ENCODE results near the gene YPEL3.
A peak's percentile ranks its signal among the peaks of the same experiment; 100 is the strongest.

Gene YPEL3

DNA sequence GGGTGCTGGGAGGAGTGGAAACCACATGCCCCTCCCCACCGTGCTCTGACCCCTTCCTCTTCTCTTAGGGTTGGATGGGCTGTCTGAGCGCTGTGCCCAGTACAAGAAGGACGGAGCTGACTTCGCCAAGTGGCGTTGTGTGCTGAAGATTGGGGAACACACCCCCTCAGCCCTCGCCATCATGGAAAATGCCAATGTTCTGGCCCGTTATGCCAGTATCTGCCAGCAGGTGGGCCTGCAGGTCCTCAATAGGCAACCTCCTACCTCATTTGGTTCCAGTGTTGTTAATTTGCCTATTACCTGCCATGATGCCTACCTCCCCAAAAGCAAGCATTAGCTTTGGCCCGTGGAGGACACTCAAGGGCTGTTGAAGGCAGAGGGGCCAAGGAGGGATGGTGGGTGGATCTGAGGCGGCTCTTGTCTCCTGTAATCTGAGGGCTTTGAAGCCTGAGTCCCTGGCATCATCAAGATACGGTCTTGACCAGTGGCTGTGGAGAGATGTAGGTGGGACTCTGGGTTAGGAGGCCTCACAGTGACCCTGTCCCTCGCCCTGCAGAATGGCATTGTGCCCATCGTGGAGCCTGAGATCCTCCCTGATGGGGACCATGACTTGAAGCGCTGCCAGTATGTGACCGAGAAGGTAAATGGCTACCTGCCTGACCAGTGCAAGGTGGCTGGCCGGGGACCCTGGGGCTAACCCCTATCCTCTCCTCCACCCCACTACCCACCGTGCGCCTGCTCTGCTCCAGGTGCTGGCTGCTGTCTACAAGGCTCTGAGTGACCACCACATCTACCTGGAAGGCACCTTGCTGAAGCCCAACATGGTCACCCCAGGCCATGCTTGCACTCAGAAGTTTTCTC, 27.0 kb downstream of the YPEL3 start:
- DNase-seq (ENCODE audit: low spot score), result no peak

- DNase-seq (ENCODE audit: low spot score), result no peak
Observed at GRCh38 chr16:30068333-30068732, 27.7 kb downstream of the YPEL3 start.

- DNase-seq (ENCODE audit: low spot score), result no peak
Observed at GRCh38 chr16:30067584-30067916, 28.5 kb downstream of the YPEL3 start.

DNA sequence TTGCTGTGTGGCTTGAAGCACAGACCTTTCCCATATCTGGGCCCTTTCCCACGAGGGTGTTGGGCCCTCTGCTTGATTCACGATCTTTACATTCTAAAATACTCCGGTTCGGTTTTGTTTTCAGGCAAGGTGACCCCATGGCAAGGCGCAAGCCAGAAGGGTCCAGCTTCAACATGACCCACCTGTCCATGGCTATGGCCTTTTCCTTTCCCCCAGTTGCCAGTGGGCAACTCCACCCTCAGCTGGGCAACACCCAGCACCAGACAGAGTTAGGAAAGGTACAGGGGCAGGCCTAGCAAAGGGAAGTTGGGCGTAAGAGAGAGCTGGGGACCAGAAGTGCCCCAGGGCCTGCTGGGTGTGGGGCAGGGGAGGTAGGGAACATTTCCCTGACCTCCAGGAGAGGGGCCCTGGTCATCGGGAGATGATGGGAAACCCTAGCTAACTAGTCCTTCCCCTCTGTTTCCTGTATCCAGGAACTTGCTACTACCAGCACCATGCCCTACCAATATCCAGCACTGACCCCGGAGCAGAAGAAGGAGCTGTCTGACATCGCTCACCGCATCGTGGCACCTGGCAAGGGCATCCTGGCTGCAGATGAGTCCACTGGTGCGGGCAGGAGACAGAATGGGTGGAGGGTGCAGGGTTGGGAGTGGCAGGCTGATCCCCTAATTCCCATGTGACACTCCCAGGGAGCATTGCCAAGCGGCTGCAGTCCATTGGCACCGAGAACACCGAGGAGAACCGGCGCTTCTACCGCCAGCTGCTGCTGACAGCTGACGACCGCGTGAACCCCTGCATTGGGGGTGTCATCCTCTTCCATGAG, 29.0 kb downstream of the YPEL3 start:
- DNase-seq (ENCODE audit: low spot score), result no peak

DNA sequence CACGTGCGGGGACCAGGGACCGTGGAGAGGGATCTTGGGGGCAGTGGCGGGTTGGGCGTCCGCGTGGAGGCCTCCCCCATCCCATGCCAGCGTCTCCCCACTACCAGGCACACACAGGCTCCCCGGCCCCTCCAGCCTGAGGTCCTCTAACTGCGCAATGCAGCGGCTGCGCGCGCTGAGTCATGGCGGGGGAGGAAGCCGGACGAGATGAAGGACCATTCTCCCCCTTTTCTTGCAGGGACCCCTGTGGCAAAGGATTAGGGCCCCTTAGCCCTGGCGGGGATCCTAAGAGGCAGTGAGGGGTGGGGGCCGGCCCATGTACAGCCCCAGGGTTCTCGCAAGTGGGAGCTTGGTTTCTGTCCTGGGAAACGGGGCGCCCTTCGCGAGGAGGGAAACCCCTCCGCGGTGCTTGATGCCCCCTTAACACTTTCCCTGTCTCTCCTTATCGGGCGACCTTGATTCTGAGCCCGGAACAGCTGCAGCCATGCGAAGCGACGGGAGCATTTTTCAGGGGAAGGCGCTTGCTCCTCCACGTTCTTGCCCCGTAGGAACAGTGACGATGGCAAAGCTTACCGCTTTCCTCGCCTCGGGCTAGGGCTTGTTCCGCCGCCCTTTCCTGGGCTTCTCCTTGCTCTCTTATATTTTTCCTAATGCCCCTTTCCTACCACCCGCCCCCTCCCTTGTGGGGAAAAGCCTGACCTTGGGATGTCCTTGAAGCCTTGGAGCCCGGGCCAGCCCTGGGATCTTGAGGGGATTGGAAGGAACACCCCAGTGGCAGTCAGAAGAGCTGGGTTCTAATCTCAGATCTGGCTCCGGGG, 29.9 kb downstream of the YPEL3 start:
- peak; percentile 52 for DNase-seq (ENCODE audit: low spot score)

GRCh38 chr16:30065102-30065942, 30.7 kb downstream of the YPEL3 start, which contains the start of gene ALDOA:
Gene ALDOA, plus strand, starts transcription at chr16:30065760. Its CDS starts 1,138 bp downstream, at chr16:30066898.
- DNase-seq (ENCODE audit: low spot score), result peak; percentile 96

DNA sequence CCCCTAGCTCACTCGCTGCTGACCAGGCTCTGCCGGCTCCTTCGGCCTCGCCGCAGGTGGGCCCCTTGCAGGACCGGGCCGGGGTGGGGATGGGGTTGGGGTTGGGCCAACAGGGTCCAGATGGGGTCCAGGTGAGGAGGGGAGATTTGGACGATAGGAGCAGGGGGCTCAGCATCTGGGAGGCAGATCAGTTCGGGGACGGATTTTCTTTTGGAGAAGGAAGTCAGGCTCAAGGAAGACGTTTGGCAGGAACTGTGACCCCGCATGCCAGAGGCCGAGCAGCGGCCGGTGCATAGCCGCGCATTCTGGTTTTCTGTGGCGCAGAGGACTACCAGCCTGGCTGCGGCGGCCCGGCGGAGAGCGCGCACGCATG, 31.3 kb downstream of the YPEL3 start:
- no peak for DNase-seq (ENCODE audit: low spot score)

GRCh38 chr16:30063893-30064728, 31.9 kb downstream of the YPEL3 start:
- DNase-seq (ENCODE audit: low spot score), result no peak

DNA sequence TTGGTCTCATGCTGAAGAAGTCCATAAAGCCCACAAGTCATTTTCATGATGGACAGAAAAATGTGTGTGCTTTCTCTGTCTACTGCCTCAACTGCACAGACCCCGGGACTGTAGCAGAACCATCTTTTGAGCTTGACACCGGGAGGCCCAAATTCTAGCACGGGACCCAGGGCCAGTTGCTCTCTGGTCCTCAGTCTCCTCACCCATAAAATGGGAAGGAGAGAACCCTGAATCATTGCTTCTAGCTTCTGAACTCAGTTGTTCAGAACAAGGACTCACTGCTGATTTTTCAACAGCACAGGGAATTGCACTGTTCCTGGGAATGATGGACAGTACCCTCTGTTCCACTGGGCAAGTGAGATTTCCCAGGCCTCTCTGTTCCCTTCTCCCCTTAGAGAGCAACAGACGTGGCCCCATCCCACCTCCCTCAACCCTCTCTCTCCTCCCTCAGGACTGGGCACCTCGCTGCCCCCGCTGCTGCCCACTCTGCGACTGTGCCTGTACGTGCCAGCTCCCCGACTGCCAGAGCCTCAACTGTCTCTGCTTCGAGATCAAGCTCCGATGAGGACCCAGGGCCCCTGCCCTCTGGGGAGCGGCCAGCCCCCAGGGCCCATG, 32.6 kb downstream of the YPEL3 start:
- no peak for DNase-seq (ENCODE audit: low spot score)

GRCh38 chr16:30060836-30061554, 35.0 kb downstream of the YPEL3 start:
- no peak for DNase-seq (ENCODE audit: low spot score)

GRCh38 chr16:30060346-30060745, 35.7 kb downstream of the YPEL3 start:
- no peak for DNase-seq (ENCODE audit: low spot score)

DNA sequence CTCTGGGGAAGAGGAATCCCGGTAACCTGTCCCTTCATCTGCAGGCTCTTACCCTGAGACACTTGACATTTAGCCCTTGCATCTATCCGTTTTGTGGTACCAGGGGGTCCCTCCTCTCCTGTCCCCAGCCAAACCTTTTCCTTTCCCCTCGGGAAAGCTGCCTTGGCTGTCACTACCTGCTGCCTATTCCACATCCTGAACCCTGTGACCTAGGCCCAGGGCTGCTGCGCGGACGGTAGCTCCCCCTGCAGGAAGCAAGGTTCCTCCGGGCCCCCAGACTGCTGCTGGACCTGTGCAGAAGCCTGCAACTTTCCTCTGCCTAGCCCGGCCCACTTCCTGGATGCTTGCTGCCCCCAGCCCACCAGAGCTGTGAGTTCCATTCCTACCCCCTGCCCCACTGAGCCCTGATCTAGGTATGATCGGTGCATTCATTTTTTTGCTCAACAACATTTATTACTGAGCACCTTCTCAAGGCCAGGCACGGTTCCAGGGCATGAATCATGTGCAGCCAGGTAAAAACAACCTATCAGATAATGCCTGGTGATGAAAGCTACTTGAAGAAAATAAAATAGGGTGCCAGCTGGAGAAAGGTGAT, 41.0 kb downstream of the YPEL3 start:
- no peak for DNase-seq (ENCODE audit: low spot score)

DNA sequence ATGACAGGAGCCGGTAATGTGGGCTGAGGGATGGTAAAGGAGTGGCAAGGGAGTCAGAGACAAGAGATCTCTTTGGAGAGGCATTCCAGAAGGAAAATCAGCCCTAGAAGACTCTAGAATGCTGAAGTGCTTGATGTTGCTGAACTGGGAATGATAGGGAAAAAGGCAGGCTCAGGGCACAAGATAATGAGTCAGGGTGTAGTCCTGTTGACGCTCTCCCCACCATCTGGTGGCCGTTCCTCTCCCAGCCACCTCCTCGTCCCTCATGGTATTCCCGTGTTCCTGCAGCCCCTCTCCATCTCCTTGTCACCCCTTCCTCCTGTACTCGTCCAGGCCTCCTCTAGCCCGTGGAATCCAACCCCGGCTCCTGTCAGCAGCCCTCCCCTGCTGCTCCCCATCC, 41.6 kb downstream of the YPEL3 start:
- no peak for DNase-seq (ENCODE audit: low spot score)

DNA sequence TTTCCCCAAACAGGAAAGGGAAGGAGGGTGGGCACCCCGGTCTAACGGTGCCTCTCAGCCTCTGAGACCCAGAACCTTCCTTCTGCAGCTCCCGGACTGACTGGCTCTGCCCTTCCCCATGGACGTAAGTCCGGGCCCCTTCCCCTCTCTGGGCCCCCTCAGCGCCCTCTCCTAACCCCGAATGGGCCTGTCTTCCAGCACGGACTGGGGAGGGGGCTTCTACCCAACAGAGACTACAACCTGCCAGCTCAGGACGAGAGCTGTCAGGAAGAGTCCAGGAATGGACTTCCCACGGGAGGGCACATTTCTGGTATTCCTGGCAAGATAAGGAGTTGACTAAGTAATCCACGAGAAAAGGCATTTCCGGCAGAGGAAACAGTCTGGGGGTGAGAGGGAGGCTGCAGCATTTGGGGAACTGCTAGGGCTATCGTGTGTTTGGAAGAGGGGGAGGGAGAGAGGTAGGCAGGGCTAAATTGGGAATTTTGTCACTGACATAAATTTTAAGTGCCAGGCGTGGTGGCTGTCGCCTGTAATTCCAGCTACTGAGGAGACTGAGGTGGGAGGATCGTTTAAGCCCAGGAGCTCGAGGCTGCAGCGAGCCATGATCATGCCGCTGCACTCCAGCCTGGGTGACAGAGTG, 42.5 kb downstream of the YPEL3 start:
- peak; percentile 62 for DNase-seq (ENCODE audit: low spot score)

DNA sequence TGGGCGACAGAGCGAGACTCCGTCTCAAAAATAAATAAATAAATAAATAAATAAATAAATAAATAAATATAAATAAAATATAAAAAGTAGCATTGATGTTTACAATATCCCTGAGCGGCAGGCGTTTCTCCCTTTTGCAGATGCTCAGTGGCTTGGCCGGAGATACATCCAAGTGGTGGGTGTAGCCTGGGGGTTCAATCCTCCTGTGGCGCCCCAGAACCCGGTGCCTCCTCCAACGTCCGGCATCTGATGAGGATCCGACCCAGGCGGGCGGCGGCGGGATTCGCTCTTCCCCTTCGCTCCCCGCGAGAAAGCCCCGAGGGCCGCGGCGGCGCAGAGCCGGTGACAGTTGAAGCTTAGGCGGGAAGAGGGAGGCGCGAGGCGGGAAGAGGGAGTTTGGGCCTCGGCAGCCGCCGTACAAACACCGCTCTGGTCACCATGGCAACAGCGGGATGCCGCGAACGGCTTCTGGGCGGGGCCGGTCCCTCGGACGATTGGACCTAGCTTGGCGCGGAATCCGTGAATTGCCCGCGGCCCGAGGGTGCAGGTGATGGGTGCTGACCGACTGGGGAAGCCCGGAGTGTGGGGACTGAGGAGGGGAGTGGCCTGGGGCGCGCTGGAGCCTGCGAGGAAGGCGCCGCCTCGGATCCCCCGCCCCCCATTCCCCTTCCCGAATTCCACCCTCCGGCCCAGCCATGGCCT, 43.2 kb downstream of the YPEL3 start:
- DNase-seq (ENCODE audit: low spot score), result peak; percentile 97

GRCh38 chr16:30051518-30051917, 44.5 kb downstream of the YPEL3 start:
- DNase-seq (ENCODE audit: low spot score), result peak; percentile 84

- DNase-seq (ENCODE audit: low spot score), result no peak
Observed at GRCh38 chr16:30049871-30050270, 46.1 kb downstream of the YPEL3 start.

DNA sequence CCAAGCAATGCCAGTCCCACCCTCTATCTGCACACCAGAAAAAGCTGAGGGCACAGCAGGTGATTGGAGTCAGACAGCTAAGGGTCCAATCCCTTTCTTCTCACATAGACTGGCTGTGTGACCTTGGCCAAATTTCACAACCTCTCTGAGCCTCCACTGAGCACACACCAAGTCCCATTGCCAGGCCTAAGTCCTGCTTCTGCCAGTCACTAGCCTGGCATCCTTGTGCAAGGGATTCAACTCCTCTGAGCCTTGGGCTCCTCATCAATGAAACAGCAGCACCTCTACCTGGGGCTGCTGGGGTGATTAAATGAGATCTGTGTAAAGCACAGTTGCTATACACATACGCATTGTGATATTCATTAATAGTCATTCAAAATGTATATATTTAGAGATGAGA, 49.4 kb downstream of the YPEL3 start:
- no peak for DNase-seq (ENCODE audit: low spot score)
